Activated T-helper 2 cell treated with anti-CD3 and anti-CD28 coated beads, Interferon-gamma antibody, Interleukin-2, Interleukin-4, amounts not matched to agents 10 μg/mL and 5 μg/mL and 100 μg/mL, durations not matched to agents 14 hours and 24 hours and 36 hours (primary cell): Measurements from ENCODE around the gene HSD3B7. TPM values are rescaled to one million over a fixed set of nuclear protein-coding genes. Genes with fewer than 3 reads are reported as not detected.

ENCODE experiments used
- DNase-seq: peaks from one replicate; pipeline ENCODE4 v3.0.0; 2021; ENCODE audit warnings: low spot score
- H3K27ac Mint-ChIP-seq: one replicate; pipeline ENCODE4 v1.8.0; 2021; ENCODE audit warnings: mixed read lengths
- H3K27me3 Mint-ChIP-seq: one replicate; pipeline ENCODE4 v1.8.0; 2021; ENCODE audit warnings: low read depth, mixed read lengths
- H3K36me3 Mint-ChIP-seq: one replicate; pipeline ENCODE4 v1.8.0; 2021; ENCODE audit warnings: low read depth, mixed read lengths
- H3K4me1 Mint-ChIP-seq: one replicate; pipeline ENCODE4 v1.8.0; 2021; ENCODE audit warnings: low read depth, mixed read lengths
- H3K4me3 Mint-ChIP-seq: one replicate; pipeline ENCODE4 v1.8.0; 2021; ENCODE audit warnings: low read depth, mild to moderate bottlenecking, moderate library complexity, mixed read lengths
- H3K9me3 Mint-ChIP-seq: one replicate; pipeline ENCODE4 v1.8.0; 2021; ENCODE audit warnings: mixed read lengths
- intact Hi-C: fragments of 100-400 bp; cut with micrococcal nuclease; formaldehyde crosslinking; loops from one replicate; pipeline ENCODE4 v1.15.1; 2023
- total RNA-seq: library from RNA; stranded (reverse); gene quantifications from 2 replicates; pipeline ENCODE4 v1.2.3, GENCODE V29; 2022

HSD3B7 gene
- total RNA-seq, 1 donor from 2014 or later: 3.3 TPM

- Mint-ChIP-seq H3K36me3 (peaks cover 73% of the 10 kb centered on the region), H3K27ac (no peak overlapping the region), H3K4me3 (no peak overlapping the region), H3K27me3 (no peaks in the 10 kb centered on the region), H3K9me3 (no peaks in the 10 kb centered on the region), H3K4me1 (peaks cover 22% of the 10 kb centered on the region)
- DNase-seq: no peak
- intact Hi-C loops: no loop called here
Observed at GRCh38 chr16:30961384-30961783, 23.6 kb upstream of the HSD3B7 start.

DNA sequence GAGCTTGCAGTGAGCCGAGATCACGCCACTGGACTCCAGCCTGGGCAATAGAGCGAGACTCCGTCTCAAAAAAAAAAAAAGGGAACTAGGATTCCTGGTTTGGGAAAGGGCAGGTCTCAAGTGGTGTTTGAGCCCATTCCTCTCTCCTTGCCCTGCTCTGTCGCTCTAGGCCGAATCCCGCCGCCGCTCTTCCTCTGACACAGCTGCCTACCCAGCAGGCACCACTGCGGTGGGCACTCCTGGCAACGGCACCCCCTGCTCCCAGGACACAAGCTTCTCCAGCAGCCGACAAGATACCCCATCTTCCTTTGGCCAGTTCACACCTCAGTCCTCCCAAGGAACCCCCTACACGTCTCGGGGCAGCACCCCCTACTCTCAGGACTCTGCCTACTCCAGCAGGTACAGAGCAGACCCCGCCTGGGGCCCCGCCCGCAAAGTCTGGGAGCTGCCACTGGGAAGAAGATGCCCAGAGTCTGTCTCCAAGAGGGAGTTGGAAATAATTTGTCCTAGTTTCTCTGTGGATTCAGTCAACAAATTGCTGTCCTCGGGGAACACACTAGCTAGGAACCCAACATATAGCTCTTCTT is 21.0 kb upstream of the HSD3B7 start:
- no peak for DNase-seq

DNA sequence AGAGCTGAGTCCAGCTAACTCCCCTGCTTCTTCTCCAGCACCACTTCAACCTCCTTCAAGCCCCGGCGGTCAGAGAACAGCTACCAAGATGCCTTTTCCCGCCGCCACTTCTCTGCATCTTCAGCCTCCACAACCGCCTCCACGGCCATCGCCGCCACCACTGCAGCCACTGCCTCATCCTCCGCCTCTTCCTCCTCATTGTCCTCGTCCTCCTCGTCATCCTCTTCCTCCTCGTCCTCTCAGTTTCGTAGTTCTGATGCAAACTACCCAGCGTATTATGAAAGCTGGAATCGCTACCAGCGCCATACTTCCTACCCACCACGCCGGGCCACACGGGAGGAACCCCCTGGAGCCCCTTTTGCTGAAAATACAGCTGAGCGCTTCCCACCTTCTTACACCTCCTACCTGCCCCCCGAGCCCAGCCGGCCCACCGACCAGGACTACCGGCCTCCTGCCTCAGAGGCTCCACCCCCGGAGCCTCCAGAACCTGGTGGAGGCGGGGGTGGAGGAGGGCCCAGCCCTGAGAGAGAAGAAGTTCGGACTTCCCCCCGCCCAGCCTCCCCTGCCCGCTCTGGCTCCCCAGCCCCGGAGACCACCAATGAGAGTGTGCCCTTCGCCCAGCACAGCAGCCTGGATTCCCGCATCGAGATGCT is 20.3 kb upstream of the HSD3B7 start:
- Mint-ChIP-seq H3K27ac (no peak overlapping the region), H3K9me3 (no peaks in the 10 kb centered on the region), H3K4me3 (no peak overlapping the region), H3K27me3 (no peaks in the 10 kb centered on the region), H3K4me1 (peaks cover 7% of the 10 kb centered on the region), H3K36me3 (peaks cover 79% of the 10 kb centered on the region)
- DNase-seq: no peak
- intact Hi-C loops: no loop called here

More for the DNA sequence above, 21.0 kb upstream of the HSD3B7 start:
- no peaks in the 10 kb centered on the region for H3K9me3 Mint-ChIP-seq
- H3K4me1 Mint-ChIP-seq: peaks cover 14% of the 10 kb centered on the region
- H3K27me3 Mint-ChIP-seq: no peaks in the 10 kb centered on the region
- no peak overlapping the region for H3K4me3 Mint-ChIP-seq
- H3K27ac Mint-ChIP-seq: no peak overlapping the region
- H3K36me3 Mint-ChIP-seq: peaks cover 84% of the 10 kb centered on the region
- intact Hi-C loops: no loop called here

GRCh38 chr16:30965436-30965835 is 19.6 kb upstream of the HSD3B7 start:
- Mint-ChIP-seq H3K4me1 (no peaks in the 10 kb centered on the region), H3K4me3 (no peak overlapping the region), H3K27me3 (no peaks in the 10 kb centered on the region), H3K9me3 (no peaks in the 10 kb centered on the region), H3K27ac (no peak overlapping the region), H3K36me3 (peaks cover 73% of the 10 kb centered on the region)
- DNase-seq: no peak
- intact Hi-C loops: no loop called here

DNA sequence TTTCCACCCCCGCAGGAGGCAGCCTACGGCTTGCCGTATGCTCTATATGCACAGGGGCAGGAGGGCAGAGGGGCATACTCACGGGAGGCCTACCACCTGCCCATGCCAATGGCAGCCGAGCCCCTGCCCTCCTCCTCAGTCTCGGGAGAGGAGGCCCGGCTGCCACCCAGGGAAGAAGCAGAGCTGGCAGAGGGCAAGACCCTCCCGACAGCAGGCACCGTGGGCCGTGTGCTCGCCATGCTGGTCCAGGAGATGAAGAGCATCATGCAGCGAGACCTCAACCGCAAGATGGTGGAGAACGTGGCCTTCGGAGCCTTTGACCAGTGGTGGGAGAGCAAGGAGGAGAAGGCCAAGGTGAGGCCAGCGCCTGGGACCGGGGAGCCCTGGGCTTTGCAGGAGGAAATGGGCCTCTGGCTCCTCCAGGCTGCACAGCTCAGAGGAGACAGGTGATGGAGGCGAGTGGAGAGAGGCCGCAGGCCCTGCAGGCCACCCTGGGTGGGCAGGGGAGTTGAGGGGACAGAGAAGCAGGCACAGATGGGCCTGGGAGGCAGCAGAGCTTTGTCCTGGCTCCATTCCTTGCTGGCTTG is 18.9 kb upstream of the HSD3B7 start:
- DNase-seq: no peak
- H3K27ac Mint-ChIP-seq: no peak overlapping the region
- no peaks in the 10 kb centered on the region for H3K9me3 Mint-ChIP-seq
- no peaks in the 10 kb centered on the region for H3K4me1 Mint-ChIP-seq
- intact Hi-C loops: no loop called here
- peaks cover 75% of the 10 kb centered on the region for H3K36me3 Mint-ChIP-seq
- no peak overlapping the region for H3K4me3 Mint-ChIP-seq
- no peaks in the 10 kb centered on the region for H3K27me3 Mint-ChIP-seq

GRCh38 chr16:30967795-30968194 is 17.2 kb upstream of the HSD3B7 start:
- no peak for DNase-seq
- Mint-ChIP-seq H3K4me3 (no peak overlapping the region), H3K4me1 (no peaks in the 10 kb centered on the region), H3K9me3 (no peaks in the 10 kb centered on the region), H3K36me3 (peaks cover 75% of the 10 kb centered on the region), H3K27ac (no peak overlapping the region), H3K27me3 (no peaks in the 10 kb centered on the region)
- intact Hi-C loops: no loop called here

- H3K4me1 Mint-ChIP-seq: no peaks in the 10 kb centered on the region
- no peak overlapping the region for H3K27ac Mint-ChIP-seq
- H3K27me3 Mint-ChIP-seq: no peaks in the 10 kb centered on the region
- H3K9me3 Mint-ChIP-seq: no peaks in the 10 kb centered on the region
- H3K36me3 Mint-ChIP-seq: peaks cover 76% of the 10 kb centered on the region
- DNase-seq: no peak
- intact Hi-C loops: no loop called here
- no peak overlapping the region for H3K4me3 Mint-ChIP-seq
Observed at GRCh38 chr16:30969246-30969842, 15.7 kb upstream of the HSD3B7 start.

- intact Hi-C loops: no loop called here
- no peaks in the 10 kb centered on the region for H3K9me3 Mint-ChIP-seq
- no peaks in the 10 kb centered on the region for H3K4me1 Mint-ChIP-seq
- peaks cover 68% of the 10 kb centered on the region for H3K36me3 Mint-ChIP-seq
- H3K4me3 Mint-ChIP-seq: no peak overlapping the region
- H3K27ac Mint-ChIP-seq: no peak overlapping the region
- no peaks in the 10 kb centered on the region for H3K27me3 Mint-ChIP-seq
- no peak for DNase-seq
Observed at GRCh38 chr16:30971298-30971697, 13.7 kb upstream of the HSD3B7 start.

DNA sequence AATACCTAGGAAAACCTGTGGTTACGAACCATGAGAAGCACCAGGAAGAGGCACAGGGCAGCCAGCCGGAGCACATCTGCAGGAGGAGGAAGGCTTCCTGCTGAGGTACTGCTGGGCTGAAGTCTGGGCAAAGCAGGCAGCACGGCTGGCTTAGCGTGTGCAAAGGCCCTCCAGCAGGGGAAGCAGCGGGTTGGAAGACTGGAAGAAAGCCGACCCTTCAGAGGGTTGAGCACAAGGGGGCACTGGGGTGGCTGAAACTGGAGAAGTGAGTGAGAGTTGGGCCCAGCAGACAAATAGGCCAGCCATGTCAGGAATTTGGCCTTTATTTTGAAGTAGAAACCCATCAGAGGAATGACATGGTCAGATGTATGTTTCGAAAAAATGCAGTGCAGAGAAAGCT is 12.1 kb upstream of the HSD3B7 start:
- no peak overlapping the region for H3K4me3 Mint-ChIP-seq
- H3K27me3 Mint-ChIP-seq: no peaks in the 10 kb centered on the region
- H3K36me3 Mint-ChIP-seq: peaks cover 64% of the 10 kb centered on the region

DNA sequence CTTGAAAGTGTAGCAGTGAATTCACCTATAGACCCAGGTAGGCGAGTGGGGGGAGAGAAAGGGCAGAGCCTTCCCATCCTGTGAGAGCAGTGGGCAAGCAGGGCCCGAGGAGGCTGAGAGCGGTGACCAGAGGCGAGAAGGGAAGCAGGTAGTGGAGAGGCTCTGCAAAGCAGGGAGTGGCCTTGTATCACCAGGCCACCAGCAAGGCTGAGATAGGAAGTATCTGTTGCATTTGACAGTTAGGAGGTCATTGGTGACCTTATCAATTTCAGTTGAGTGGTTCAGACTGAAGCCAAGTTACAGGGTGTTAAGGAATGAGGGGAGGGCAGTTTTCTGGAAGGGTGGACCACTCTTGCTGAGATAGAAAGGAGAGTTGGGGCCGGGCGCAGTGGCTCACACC is 10.7 kb upstream of the HSD3B7 start:
- Mint-ChIP-seq H3K9me3 (no peaks in the 10 kb centered on the region), H3K4me3 (no peak overlapping the region), H3K36me3 (peaks cover 64% of the 10 kb centered on the region), H3K27me3 (no peaks in the 10 kb centered on the region), H3K4me1 (no peaks in the 10 kb centered on the region), H3K27ac (no peak overlapping the region)
- no peak for DNase-seq
- intact Hi-C loops: no loop called here

More for the DNA sequence above, 12.1 kb upstream of the HSD3B7 start:
- H3K9me3 Mint-ChIP-seq: no peaks in the 10 kb centered on the region
- no peak overlapping the region for H3K27ac Mint-ChIP-seq
- no peaks in the 10 kb centered on the region for H3K4me1 Mint-ChIP-seq
- intact Hi-C loops: no loop called here
- DNase-seq: no peak

DNA sequence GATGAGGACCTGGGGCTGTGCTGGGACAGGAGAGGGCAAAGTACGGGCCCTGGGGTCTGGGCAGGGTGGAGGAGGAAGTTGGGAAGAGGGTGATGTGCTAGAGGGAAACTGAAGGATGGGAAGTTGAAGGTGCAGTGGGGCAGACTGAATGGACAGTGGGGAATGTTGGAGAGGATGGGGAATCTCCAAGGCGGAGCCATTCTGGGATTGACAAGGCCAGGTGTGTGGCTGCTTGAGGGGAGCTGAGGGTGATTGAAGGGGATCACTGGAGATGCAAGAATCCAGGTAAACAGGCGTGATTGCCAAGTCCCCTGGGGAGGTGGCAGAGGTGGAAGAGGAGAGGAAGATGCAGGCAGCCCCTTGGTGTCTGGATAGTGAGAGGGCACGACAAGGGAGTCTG is 8.5 kb upstream of the HSD3B7 start:
- no peaks in the 10 kb centered on the region for H3K4me1 Mint-ChIP-seq
- H3K4me3 Mint-ChIP-seq: no peak overlapping the region
- no peaks in the 10 kb centered on the region for H3K9me3 Mint-ChIP-seq
- DNase-seq: no peak
- intact Hi-C loops: no loop called here
- no peaks in the 10 kb centered on the region for H3K27me3 Mint-ChIP-seq
- H3K27ac Mint-ChIP-seq: no peak overlapping the region
- H3K36me3 Mint-ChIP-seq: peaks cover 62% of the 10 kb centered on the region

DNA sequence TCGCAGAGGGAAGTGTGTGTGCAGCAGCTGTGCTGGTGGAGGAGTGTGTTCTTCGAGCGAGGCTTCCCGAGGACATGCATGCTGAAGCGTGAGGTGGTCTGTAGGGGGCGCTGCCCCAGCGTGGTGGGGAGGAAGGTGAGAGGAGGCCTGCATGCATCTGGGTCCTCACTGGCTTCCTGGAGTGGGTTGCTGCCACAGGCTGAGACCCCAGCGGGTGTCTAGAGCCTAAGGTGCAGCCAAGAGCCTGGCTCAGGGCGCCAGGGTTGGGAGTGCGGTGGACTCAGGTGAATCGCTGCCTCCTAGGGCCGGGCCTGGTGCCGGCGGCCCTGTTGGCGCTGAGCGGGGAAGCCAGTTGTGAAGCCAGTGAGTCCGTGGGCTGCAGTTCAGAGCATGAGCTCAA is 7.5 kb upstream of the HSD3B7 start:
- H3K27me3 Mint-ChIP-seq: no peaks in the 10 kb centered on the region
- no peak overlapping the region for H3K27ac Mint-ChIP-seq
- no peak overlapping the region for H3K4me3 Mint-ChIP-seq
- peaks cover 61% of the 10 kb centered on the region for H3K36me3 Mint-ChIP-seq
- no peak for DNase-seq
- no peaks in the 10 kb centered on the region for H3K9me3 Mint-ChIP-seq
- intact Hi-C loops: no loop called here
- H3K4me1 Mint-ChIP-seq: no peaks in the 10 kb centered on the region
